Pancreas (tissue), 10 donors: ENCODE measurements around the gene TRMT44. TPM values are rescaled to one million over a fixed set of nuclear protein-coding genes. Genes with fewer than 3 reads are reported as not detected.

ENCODE experiments used
- ATAC-seq, 4 donors: fragments of 200-7000 bp; cut with Tn5 transposase; one replicate each; pipeline versions ENCODE4 v1.8.0 to v1.9.1; 2020; ENCODE audit warnings: mild to moderate bottlenecking in 4 of 4, moderate library complexity in 4 of 4
- DNase-seq, 6 donors: peaks; one replicate each; pipeline ENCODE4 v3.0.0-alpha.2; 2020
- FAIRE-seq: peaks from 2 replicates; lab custom pipeline; 2012; peaks lifted over from hg19 to GRCh38; lab: Jason Lieb, UNC
- H3K27ac ChIP-seq, 4 donors: fragments of 200-600 bp; sonication (generic); 1 replicate in 3 of 4; 2 replicates in 1 of 4; pipeline versions ENCODE4 v1.5.0 to v1.8.0; 2020
- H3K27me3 ChIP-seq, 4 donors: fragments of 200-600 bp; one replicate each; pipeline ENCODE4 v1.8.0; 2021
- H3K36me3 ChIP-seq, 3 donors: fragments of 200-600 bp; sonication (generic) in 1 of 3; one replicate each; pipeline versions ENCODE4 v1.5.0 to v1.8.0; 2020 to 2021
- H3K4me1 ChIP-seq, 3 donors: fragments of 200-600 bp; one replicate each; pipeline ENCODE4 v1.8.0; 2021
- H3K4me3 ChIP-seq, 4 donors: fragments of 200-600 bp; sonication (generic) in 2 of 4; one replicate each; pipeline versions ENCODE4 v1.5.0 to v1.8.0; 2020 to 2021
- H3K9me3 ChIP-seq, 4 donors: fragments of 200-600 bp; one replicate each; pipeline ENCODE4 v1.8.0; 2021
- CTCF ChIP-seq, 4 donors: fragments of 200-600 bp; sonication (generic) in 3 of 4; IDR thresholded peaks; one replicate each; pipeline versions ENCODE4 v1.5.0 to v1.8.0; 2021; ENCODE audit warnings: antibody characterized with exemption in 4 of 4
- WGBS, 2 donors: extraction: QIAGEN DNeasy Blood & Tissue Kit; methylation state at CpG; one replicate each; pipeline ENCODE4 v1.1.7; 2013; 5-methylcytosine and 5-hydroxymethylcytosine counted together
- intact Hi-C, 3 donors: fragments of 100-400 bp; cut with DNase I; formaldehyde crosslinking; loops; one replicate each; pipeline versions ENCODE4 v1.11.1 to v1.14.2; 2022
- polyA plus RNA-seq, 2 donors: library from polyadenylated mRNA; stranded (reverse); fragments of 200-250 nt; gene quantifications; one replicate each; pipeline ENCODE4 v1.2.3, GENCODE V29; 2013
- total RNA-seq, 6 donors: library from RNA; stranded (reverse); fragmentation: NEBNext Ultra II Directional in 4 of 6; extraction: Animal tissue kit (Norgen Biotek cat#: 25700) in 4 of 6; gene quantifications; one replicate each; pipeline versions ENCODE4 v1.2.1 to v1.2.4, GENCODE V29; 2021 to 2023
- donor health status: healthy with polysubstance abuse.
- donor health status: DM: no; HTN: no; CAD: no; lungs with moderate emphysema.
- donor health status: DM: no; HTN: no; CAD: no.
- donor health status: control.
- donor health status: control.
- donor health status: Bipolar disorder and iron deficiency.
- donor health status: DM: yes; HTN: yes; CAD: no.
- donor health status: DM: no; HTN: no; CAD: no.
- donor health status: DM: no; HTN: no; CAD: no.
- donor health status: DM: yes; HTN: yes; CAD: no.

Gene TRMT44
- total and polyA plus RNA-seq, 8 donors = 6.1 to 14.0 (median 8.7) TPM

GRCh38 chr4:8461086-8461485, 20.5 kb downstream of the TRMT44 start:
- intact Hi-C loops = no loop called here
- Histone ChIP-seq H3K27me3 (no peaks in the 10 kb centered on the region), H3K9me3 (no peaks in the 10 kb centered on the region), H3K4me1 (no peaks in the 10 kb centered on the region), H3K27ac (no peak overlapping the region), H3K36me3 (peaks cover 0 to 29% (median 0%) of the 10 kb centered on the region in 3 donors), H3K4me3 (no peak overlapping the region)
- no peak for FAIRE-seq
- no peak for TF ChIP-seq CTCF (IDR thresholded peaks at IDR 0.05)
- no peak for ATAC-seq
- 96 to 98% methylated on average over 6 of the region's 6 CpGs for WGBS, 2 donors
- DNase-seq = no peak

DNA sequence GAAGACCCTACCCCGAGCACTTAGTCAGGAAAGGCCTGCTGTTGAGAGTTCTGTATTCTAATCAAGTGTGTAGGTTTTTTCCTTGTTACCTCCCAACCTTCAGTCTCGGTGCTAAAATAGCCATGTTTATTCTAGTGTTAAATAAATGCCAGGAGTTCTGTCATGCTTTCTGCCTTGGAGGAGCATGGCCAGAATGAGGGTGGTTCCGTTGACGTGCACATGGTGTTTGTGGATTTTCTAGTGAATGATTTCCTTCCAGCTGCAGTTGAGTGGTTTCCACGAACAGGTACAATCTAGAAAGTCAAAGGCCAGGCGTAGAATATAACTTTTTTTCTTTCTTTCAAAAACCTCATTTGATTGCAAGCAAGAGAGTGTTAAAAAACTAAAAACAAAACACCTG, 21.0 kb downstream of the TRMT44 start:
- DNase-seq = no peak
- H3K4me1 ChIP-seq = no peaks in the 10 kb centered on the region
- H3K4me3 ChIP-seq = no peak overlapping the region
- H3K9me3 ChIP-seq = no peaks in the 10 kb centered on the region
- H3K27me3 ChIP-seq = no peaks in the 10 kb centered on the region
- H3K27ac ChIP-seq = no peak overlapping the region
- no peak for FAIRE-seq
- WGBS, 2 donors = 91 to 98% methylated on average over 6 of the region's 6 CpGs
- no peak for ATAC-seq
- intact Hi-C loops = no loop called here
- TF ChIP-seq CTCF (IDR thresholded peaks at IDR 0.05) = no peak
- H3K36me3 ChIP-seq = peaks cover 0 to 29% (median 0%) of the 10 kb centered on the region in 3 donors

GRCh38 chr4:8463811-8464210, 23.2 kb downstream of the TRMT44 start:
- Histone ChIP-seq H3K36me3 (peaks cover 0 to 39% (median 0%) of the 10 kb centered on the region in 3 donors), H3K4me1 (no peaks in the 10 kb centered on the region), H3K27ac (no peak overlapping the region), H3K27me3 (no peaks in the 10 kb centered on the region), H3K4me3 (no peak overlapping the region), H3K9me3 (no peaks in the 10 kb centered on the region)
- FAIRE-seq (no peak), DNase-seq (no peak), ATAC-seq (no peak)
- intact Hi-C loops = no loop called here
- 90 to 91% methylated on average over 9 of the region's 9 CpGs for WGBS, 2 donors
- no peak for TF ChIP-seq CTCF (IDR thresholded peaks at IDR 0.05)

DNA sequence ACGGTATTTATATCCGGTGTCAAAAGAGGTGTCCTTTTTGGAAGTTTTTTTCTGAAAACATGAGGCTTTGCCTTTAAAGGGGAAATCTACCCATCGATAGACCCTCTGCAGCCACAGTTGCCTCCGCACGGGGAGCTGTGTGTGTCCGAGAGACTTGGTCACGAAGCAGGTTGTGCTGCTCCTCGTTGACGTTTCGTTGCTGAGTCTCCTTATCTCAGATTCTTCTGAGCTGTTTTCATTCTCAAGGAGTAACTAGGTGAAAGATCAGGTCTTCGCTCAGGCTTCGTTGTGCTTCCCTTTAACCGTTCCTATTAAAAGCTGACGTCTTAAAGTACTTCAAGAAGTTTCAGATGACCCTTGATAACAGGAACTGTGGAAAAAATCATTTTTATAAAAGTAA, 23.8 kb downstream of the TRMT44 start:
- H3K4me3 ChIP-seq = no peak overlapping the region
- DNase-seq (no peak), ATAC-seq (no peak), FAIRE-seq (no peak)
- H3K4me1 ChIP-seq = no peaks in the 10 kb centered on the region
- no peaks in the 10 kb centered on the region for H3K27me3 ChIP-seq
- H3K9me3 ChIP-seq = no peaks in the 10 kb centered on the region
- 82 to 83% methylated on average over 14 of the region's 14 CpGs for WGBS, 2 donors
- peaks cover 0 to 40% (median 0%) of the 10 kb centered on the region in 3 donors for H3K36me3 ChIP-seq
- intact Hi-C loops = no loop called here
- TF ChIP-seq CTCF (IDR thresholded peaks at IDR 0.05) = no peak
- no peak overlapping the region for H3K27ac ChIP-seq
